ENCODE data around the gene CPTP.

Gene CPTP

DNA sequence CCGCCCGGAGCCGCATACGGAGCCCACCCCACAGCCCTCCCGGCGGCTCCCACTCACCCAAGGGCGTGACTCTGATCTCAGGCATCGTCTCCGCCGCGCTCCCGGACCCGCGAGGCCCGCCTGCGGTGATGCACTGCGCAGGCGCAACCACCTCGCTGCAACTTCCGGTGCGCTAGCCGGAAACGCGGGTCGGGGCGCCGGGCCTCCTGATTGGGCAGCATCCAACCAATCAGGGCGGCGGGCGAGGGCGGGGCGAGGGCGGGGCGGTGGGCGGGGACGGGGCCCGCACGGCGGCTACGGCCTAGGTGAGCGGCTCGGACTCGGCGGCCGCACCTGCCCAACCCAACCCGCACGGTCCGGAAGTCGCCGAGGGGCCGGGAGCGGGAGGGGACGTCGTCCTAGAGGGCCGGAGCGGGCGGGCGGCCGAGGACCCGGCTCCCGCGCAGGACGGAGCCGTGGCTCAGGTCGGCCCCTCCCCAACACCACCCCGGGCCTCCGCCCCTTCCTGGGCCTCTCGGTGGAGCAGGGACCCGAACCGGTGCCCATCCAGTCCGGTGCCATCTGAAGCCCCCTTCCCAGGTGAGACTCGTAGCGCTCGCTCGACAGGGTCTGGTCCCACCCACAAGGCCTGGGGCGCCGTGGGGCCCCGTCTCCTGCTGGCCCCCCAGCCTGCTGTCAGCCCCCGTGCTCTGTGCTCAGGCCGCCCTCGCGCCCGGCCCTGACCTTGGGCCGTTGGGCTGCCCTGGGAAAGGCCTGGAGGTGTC is at the start of gene CPTP, which contains the start of gene INTS11:
TSS of gene CPTP (plus strand) at position 279 of the 764 bp plus-strand sequence. CDS start 2,109 bp downstream, outside the sequence.
TSS of gene INTS11 (minus strand) at position 137 of the 764 bp plus-strand sequence. CDS start at position 85, 52 bp downstream.
- DNase-seq = peak; percentile 97

DNA sequence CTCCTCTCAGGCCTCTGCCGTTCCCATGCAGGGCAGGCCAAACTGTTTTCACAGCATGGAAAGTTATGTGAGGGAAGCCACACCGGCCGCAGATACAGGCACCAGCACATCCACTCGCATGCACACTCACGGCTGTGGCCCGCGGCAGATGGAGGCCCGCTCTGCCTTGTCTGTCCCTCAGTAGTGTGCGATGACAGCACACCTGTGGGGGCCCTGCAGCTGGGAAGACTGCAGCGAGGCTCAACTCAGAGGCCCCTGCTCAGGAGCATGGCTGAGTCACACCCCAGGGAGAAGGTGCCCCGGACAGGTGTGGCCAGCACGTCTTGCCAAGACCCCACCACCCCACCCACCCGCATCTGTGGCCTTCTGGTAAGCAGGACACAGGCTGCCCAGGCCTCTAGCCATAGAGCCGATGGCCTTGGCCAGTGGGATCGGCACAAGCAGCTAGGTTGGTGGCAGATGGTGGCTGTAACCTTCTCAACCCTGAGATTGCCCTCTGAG is 49.6 kb upstream of the CPTP start:
- no peak for DNase-seq

DNA sequence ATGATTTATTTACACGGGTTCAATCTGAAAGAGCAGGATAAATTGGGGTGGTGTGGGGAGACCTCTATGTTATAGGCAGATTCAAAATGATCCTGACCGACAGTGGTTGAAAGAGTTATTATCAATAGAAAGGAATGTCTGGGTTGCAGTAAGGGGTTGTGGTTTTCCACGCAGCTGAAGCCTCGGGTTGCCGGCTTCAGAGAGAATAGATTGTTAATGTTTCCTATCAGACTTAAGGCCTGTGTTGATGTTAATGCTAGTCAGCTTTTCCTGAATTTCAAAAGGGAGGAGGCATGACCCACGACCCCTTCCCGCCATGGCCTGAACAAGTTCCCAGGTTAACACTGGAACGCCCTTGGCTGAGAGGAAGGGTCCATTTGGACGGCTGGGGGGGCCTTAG is 48.8 kb upstream of the CPTP start:
- DNase-seq = no peak

DNA sequence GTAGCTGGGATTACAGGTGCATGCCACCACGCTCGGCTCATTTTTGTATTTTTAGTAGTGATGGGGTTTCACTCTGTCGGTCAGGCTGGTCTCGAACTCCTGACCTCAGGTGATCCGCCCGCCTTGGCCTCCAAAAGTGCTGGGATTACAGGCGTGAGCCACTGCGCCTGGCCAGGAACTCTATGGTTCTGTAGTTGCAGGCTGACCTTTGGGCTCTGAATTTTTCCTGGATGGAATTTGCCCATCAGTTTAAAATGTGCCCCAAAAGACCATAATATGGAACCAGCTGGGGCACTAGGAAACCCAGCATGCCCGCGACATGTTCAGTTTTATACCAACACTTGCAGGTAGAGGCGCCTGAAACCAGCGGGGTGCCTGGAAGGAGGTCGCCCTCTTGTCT is 46.0 kb upstream of the CPTP start:
- no peak for DNase-seq

DNA sequence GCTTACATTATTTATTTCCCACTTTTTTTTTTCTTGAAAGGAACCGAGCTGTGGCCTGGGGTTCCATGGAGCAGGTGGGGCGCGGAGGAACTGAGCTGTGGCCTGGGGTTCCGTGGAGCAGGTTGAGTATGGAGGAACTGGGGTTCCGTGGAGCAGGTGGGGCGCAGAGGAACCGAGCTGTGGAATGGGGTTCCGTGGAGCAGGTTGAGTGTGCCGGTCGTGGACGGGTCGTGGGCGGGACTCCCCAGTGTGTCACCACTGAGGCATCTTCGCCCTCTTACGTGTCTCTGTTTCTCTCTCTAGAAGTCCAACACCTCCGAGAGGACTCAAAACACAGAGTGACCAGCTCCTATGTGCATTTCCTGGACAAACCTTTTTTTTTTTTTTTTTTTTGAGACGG is 45.6 kb upstream of the CPTP start:
- no peak for DNase-seq

DNA sequence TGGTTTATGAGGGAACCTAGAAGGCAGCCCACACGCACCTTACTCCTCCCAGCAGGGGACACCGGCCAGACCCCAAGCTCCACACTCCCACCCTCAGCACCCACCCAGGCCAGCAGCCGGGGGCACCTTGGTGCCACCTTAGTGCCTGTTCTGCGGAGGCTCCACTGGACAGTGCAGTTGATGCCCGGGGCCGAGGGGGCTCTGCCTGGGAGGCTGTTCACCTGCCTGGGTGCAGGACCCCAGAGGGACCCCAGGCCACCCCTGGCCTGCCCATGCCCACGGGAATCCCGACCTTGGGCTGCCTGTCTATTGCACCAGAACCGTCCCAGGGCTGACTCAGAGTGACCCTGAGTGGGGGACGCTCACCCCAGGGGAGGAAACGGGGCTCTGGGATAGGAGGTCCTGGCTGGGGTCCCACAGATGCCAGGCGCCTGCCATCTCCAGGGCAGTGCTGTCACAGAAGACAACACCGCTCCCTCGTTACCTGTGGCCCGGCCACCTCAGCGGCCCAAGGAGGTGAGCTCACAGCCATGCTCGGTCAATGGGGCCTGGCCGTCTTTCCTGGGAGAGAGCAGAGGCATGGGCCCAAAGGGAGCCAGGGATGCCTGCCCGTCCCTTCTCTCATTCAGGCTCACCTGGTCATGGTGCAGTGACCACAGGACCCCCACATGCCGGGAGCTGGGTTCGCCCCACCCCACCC is 43.7 kb upstream of the CPTP start:
- no peak for DNase-seq

DNA sequence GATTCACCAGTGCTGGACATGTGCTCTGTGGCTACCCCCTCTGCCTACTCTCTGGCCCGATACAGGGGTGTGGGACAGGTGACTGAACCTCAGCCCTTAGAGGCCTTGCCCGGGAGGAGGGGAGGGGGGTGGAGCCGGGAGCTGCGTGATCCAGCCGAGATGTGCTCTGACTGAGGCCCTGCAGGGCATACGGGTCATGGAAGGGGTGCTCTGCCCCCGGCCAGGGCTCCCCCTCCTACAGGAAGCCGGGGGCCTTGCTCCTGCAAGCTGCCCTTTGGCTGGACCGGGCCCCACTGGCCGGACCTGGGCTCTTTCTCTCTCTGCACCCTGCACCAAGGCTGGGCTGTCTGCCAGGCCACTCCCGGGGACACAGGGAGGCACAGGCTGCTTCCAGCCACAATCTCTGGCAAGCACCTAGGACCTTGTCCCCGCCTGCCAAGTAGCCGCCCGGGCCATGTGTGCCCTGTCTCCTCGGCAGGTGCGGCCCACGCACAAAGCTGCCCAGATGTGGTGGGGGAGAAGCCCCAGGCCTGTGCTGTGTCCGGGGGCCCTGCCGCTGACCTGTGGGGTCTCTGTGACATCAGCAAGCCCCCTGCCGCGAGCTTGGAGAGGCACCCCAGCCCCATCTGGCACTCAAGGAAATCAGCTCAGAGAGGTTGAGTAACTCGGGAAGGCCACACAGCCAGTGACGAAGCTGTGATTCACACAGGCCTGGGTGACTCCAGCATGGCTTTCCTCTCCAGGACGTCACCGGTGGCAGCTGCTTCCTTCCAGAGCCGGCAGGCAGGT is 42.9 kb upstream of the CPTP start:
- DNase-seq = peak; percentile 38

DNA sequence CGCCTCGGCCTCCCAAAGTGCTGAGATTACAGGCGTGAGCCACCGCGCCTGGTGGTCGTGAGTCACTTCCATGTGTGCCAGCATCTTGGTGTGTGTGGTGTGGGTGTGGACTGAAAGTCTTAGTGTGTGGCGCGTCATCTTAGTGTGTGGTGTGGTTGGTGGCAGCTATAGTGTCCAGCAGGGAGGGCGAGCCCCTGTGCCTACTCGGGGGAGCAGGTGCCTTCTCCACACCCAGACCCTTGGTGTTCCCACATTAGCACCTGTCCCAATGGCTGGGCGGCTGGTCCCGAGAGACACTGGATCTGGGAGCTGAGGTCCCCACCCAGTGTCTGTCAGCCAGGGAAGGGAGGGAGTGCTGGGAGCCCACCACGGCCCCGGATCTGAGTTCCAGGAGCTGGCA is 41.6 kb upstream of the CPTP start:
- peak; percentile 62 for DNase-seq

DNA sequence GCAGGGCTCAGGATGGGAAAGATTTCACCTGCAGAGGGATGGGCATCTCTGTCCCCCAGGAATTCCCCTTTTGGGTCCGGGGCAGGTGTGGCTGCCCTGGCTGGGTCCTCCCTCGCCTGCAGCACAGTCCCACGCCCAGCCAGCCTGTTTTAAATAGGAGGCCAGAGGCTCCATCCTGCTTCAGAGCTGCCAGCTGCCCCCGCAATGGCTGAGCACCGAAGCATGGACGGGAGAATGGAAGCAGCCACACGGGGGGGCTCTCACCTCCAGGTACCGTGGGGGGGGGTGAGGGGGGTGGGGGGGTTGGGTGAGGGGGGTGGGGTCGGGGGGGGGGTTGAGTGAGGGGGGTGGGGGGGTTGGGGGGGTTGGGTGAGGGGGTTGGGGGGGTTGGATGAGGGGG is 40.8 kb upstream of the CPTP start:
- no peak for DNase-seq

DNA sequence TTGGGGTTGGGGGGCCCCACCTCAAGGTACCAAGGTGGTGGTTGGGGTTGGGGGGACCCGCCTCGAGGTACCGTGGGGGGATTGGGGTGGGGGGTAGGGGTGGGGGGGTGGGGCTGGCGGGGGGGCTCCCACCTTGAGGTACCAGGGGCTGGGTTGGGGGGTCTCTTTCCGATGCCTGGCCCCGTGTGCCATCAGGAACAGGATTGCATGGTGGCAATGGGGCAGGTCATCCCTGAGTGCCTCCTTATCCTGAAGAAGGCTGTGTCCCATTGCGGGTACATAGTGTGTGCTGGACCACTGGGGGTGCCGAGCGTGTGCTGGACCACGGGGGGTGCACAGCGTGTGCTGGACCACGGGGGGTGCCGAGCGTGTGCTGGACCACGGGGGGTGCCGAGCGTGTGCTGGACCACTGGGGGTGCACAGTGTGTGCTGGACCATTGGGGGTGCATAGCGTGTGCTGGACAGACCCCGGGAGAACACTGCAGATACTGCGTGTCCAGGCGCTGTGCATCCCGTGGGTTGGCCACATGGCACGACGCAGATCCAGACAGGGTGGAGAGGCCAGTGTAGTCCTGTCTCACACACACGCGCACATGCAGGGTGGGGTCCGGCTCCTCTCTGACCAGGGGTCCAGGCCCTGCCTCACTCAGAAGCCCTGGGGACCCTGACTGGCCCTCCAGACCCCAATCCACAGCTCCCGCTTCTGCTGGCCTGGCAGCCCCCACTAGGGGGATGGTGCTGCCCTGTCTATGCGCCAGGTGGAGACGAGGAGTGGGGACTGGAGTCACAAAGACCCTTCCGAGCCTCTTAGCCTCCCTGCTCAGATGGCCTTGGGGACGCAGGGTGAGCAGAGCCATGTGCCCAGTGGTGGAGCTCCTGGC is 40.1 kb upstream of the CPTP start:
- no peak for DNase-seq

DNA sequence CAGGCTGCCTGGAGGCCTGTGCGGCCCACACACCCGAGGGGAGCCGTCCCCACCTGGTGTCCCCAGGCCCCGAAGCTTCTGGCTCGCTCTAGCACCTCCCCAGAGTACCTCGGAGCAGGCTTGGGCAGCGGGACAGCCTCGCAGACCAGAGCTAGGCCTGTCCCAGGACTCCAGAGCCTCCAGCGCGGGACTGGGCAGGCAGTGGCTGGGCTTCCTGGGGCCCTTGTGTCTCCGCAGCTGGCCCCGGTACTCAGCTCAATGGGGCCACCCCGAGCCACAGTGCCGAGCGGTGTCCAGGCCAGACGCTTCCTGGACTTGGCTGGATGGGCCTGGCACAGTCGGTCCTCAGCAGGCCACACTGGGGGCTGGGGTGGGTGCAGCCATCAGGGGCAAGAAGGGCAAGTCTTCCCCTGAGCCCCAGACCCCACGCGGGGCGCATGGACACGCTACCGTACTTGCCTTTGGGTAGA is 39.5 kb upstream of the CPTP start:
- no peak for DNase-seq

DNA sequence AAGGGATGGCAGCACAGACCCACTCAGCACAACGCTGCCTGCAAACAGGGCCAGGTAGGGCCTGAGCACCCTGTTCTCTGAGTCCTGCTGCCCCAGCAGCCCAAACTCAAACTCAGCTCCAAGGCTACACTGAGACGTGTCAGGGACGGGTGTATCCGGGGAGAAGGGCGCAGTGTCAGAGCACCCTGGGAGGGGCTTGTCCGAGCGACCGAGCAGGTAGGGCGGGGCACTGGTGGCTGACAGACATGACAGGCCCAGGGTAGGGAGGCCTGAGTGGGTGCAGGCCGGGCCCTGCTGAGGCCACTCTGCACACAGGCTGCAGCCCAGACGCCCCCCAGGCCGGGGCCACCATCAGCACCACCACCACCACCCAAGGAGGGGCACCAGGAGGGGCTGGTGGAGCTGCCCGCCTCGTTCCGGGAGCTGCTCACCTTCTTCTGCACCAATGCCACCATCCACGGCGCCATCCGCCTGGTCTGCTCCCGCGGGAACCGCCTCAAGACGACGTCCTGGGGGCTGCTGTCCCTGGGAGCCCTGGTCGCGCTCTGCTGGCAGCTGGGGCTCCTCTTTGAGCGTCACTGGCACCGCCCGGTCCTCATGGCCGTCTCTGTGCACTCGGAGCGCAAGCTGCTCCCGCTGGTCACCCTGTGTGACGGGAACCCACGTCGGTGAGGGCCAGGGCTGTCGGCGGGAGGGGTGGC is 38.8 kb upstream of the CPTP start:
- DNase-seq = no peak

DNA sequence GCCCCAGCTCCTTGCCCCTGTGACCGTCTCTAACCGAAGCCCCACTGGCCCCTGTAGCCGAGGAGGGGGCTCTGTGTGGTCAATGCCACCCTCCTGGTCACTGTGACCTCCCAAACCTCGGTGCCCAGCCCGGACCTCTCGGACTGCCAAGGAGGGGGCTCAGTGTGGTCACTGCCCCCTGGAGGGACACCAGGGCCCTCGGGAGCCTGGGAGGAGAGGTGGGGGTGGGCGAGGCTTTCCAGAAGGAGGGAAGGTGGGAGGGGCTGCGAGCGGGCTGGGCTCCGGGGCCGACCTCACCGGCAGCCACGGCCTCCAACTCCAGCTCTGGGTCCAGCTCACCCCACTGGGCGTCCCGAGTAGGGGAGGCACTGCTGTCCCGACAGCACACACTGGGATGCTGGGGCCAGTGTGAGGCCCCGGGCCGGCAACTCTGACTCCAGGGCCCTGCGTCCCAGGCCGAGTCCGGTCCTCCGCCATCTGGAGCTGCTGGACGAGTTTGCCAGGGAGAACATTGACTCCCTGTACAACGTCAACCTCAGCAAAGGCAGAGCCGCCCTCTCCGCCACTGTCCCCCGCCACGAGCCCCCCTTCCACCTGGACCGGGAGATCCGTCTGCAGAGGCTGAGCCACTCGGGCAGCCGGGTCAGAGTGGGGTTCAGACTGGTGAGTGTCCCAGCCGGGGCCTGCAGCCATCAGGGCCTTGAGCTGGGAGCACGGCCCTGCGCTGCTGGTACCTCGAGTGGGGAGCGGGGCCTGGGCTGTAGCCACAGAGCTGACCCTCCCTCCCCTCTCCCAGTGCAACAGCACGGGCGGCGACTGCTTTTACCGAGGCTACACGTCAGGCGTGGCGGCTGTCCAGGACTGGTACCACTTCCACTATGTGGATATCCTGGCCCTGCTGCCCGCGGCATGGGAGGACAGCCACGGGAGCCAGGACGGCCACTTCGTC is 38.0 kb upstream of the CPTP start:
- DNase-seq = no peak

DNA sequence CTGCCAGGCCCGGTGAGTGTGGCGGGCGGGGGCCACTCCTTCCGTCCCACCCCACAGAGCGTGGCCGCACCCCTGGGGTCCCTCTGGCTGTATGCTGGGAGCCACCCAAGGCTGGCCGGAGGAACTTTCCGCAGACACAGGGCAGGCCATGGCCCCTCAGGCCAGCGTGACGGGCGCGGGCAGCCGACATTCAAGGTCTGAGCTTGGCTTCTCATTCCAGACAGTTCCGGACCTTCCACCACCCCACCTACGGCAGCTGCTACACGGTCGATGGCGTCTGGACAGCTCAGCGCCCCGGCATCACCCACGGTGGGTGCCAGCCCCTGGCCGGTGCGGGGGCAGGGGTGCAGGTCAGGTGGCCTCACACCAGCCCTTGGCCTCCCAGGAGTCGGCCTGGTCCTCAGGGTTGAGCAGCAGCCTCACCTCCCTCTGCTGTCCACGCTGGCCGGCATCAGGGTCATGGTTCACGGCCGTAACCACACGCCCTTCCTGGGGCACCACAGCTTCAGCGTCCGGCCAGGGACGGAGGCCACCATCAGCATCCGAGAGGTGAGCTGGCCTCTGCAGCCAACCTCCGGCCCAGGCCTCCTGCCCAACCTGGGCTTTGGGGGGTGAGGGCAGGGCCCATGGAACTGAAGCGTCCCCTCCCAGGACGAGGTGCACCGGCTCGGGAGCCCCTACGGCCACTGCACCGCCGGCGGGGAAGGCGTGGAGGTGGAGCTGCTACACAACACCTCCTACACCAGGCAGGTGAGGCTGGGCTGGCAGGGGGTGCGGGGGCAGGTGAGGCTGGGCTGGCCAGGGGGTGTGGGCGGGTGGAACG is 37.1 kb upstream of the CPTP start:
- no peak for DNase-seq

DNA sequence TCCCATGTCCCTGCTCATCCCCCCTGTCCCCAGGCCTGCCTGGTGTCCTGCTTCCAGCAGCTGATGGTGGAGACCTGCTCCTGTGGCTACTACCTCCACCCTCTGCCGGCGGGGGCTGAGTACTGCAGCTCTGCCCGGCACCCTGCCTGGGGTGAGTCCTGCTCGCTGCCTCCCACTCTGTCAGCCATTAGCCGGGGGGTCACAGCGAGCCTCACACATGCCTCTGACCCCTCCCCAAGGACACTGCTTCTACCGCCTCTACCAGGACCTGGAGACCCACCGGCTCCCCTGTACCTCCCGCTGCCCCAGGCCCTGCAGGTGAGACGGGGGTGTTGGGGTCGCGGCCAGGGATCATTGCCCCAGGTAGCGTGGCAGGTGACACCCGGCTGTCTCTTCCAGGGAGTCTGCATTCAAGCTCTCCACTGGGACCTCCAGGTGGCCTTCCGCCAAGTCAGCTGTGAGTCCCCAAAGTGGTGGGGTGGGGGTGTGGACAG is 34.3 kb upstream of the CPTP start:
- peak; percentile 80 for DNase-seq

DNA sequence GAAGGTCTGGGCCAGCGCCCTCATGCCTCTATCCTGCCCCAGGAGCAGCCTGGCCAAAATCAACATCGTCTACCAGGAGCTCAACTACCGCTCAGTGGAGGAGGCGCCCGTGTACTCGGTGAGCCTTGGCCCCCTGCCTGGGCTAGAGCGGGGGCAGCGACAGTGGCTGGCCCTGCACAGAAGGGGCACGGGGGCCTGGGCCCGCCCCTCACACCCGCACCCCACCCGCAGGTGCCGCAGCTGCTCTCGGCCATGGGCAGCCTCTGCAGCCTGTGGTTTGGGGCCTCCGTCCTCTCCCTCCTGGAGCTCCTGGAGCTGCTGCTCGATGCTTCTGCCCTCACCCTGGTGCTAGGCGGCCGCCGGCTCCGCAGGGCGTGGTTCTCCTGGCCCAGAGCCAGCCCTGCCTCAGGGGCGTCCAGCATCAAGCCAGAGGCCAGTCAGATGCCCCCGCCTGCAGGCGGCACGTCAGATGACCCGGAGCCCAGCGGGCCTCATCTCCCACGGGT is 33.5 kb upstream of the CPTP start:
- DNase-seq = no peak

DNA sequence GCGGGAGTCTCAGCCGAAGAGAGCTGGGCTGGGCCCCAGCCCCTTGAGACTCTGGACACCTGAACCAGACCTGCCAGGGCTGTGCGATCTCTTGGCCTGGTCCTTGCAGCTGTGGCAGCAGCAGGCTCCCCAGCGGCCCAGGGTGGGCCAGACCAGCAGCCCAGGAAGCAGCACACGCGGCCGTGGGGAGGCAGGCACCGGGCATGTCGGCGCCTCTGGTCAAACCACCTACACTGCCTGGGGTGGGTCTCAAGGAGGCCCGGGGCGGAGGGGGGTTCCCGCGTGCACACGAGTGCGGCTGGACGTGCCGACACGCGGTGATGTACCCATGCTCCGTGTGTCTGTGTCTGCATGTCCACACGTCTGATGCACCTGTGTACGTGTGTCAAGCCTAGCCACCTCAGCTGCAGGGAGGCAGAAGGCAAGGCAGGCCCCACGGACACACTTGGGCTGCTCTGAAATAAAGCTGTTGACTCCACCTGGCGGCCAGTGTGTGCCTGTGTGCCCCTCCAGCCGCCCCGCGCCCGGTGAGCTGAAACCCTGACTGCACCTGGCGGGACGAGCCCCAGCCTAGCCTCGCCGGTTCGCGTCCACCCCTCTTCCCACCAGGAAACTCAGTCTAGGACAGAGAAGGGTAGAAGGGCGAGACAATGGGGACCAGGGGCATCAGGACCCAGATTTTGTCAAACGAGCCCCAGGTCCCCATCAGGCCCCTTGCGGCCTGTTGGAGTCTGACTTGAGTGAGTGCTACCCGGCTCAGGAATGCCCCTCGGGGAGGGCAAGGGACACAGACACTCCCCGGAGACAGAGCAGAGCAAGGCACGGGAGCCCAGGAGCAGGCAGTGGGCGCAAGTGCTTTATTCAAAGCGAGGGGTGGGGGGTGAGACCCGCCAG is 32.8 kb upstream of the CPTP start:
- DNase-seq = peak; percentile 71

DNA sequence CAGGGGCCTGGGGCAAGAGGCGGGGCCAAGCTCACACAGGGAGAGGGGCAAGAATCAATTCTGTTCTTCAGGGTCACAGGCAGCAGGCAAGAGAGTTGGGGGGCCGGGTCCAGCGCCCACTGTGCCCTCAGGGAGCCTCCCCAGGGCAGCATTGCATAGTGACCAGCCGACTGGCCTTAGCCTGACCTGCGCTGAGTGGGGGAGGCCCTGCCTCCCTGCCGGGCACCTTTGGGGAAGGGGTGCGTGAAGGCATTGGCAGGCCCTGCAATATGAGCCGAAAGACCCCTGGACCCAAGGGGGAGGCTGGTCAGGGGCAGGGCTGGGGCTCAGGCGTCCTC is 32.2 kb upstream of the CPTP start:
- DNase-seq = no peak
